ENCODE results near the gene PTCH2.
"Not testable (repeated sequence)": the region's sequence is repeated elsewhere in the genome, so short reads cannot be mapped to it uniquely, and the experiment has no call there.

PTCH2 gene

GRCh38 chr1:44817771-44818495 lies 25.1 kb downstream of the PTCH2 start:
- DNase-seq (ENCODE audit: insufficient read length, low spot score) (no peak), FAIRE-seq (no peak)
- TF ChIP-seq CTCF (IDR thresholded peaks at IDR 0.05; ENCODE audit: insufficient read depth, missing control alignments) = no peak

- TF ChIP-seq CTCF (IDR thresholded peaks at IDR 0.05; ENCODE audit: insufficient read depth, missing control alignments) = no peak
- no peak for FAIRE-seq
- DNase-seq (ENCODE audit: insufficient read length, low spot score) = no peak
Measured at GRCh38 chr1:44817307-44817706, 25.7 kb downstream of the PTCH2 start.

GRCh38 chr1:44815926-44816325 lies 27.1 kb downstream of the PTCH2 start:
- FAIRE-seq; DNase-seq (ENCODE audit: insufficient read length, low spot score): not testable (repeated sequence)

GRCh38 chr1:44812822-44813543 lies 30.1 kb downstream of the PTCH2 start:
- no peak for TF ChIP-seq CTCF (IDR thresholded peaks at IDR 0.05; ENCODE audit: insufficient read depth, missing control alignments)
- FAIRE-seq = no peak
- no peak for DNase-seq (ENCODE audit: insufficient read length, low spot score)

GRCh38 chr1:44811234-44811633 lies 31.8 kb downstream of the PTCH2 start:
- FAIRE-seq = no peak
- DNase-seq (ENCODE audit: insufficient read length, low spot score) = no peak
- TF ChIP-seq CTCF (IDR thresholded peaks at IDR 0.05; ENCODE audit: insufficient read depth, missing control alignments) = no peak

- not testable (repeated sequence) for DNase-seq (ENCODE audit: insufficient read length, low spot score); FAIRE-seq
Measured at GRCh38 chr1:44810762-44811105, 32.3 kb downstream of the PTCH2 start.

- FAIRE-seq (no peak), DNase-seq (ENCODE audit: insufficient read length, low spot score) (no peak)
- no peak for TF ChIP-seq CTCF (IDR thresholded peaks at IDR 0.05; ENCODE audit: insufficient read depth, missing control alignments)
Measured at GRCh38 chr1:44810101-44810761, 32.8 kb downstream of the PTCH2 start.

Measured in D721Med (cell line).